ENCODE results near the gene INPP5B.

DNA sequence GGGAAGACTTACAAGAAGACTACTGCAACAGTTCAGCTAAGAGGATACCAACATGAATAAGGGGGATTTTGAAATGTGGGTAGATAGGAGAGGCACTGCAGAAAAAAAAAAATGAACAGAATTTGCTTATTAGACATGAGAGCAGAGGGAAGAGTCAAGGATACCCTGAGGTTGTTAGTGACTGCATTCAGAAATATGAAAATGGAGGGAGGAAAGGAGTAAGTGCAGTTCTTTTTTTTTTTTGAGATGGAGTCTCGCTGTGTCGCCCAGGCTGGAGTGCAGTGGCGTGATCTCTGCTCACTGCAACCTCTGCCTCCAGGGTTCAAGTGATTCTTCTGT lies 23.3 kb downstream of the INPP5B start:
- no peak for TF ChIP-seq POLR2A (IDR thresholded peaks at IDR 0.05; ENCODE audit: low read depth, low read length)
- TF ChIP-seq POLR2AphosphoS5 (IDR thresholded peaks at IDR 0.05; ENCODE audit: low read depth, low read length), result no peak
- no peak for TF ChIP-seq TAF1 (IDR thresholded peaks at IDR 0.05; ENCODE audit: borderline replicate concordance, low read depth, low read length)

Data from GM12892 (cell line).